PFSK-1 (cell line): ENCODE measurements around the gene PKIB.

ENCODE experiments used
- FOXP2 ChIP-seq: optimal IDR thresholded peaks from 2 replicates; pipeline ENCODE3; 2011; ENCODE audit warnings: borderline replicate concordance, control low read depth, inconsistent platforms; ENCODE audit not compliant: insufficient read depth; ENCODE audit errors: extremely low read length, extremely low read depth
- POLR2AphosphoS5 ChIP-seq: IDR thresholded peaks from 2 replicates; pipeline ENCODE4 v1.6.1; 2012; ENCODE audit warnings: low read depth, mild to moderate bottlenecking, control low read depth, low read length, moderate library complexity
- SIN3A ChIP-seq: IDR thresholded peaks from 2 replicates; pipeline ENCODE4 v1.6.1; 2012; ENCODE audit warnings: mild to moderate bottlenecking, low read length, moderate library complexity, borderline replicate concordance; ENCODE audit not compliant: insufficient read depth
- TAF1 ChIP-seq: IDR thresholded peaks from 2 replicates; pipeline ENCODE4 v1.6.1; 2012; ENCODE audit warnings: low read length, control low read depth, borderline replicate concordance; ENCODE audit not compliant: insufficient read depth
- TF ChIP-seq, protein P1 (sequence below), 2 experiments: IDR thresholded peaks; 2 replicates each; pipeline versions ENCODE4 v1.6.1 to v1.8.0; 2011 to 2012; ENCODE audit warnings: low read depth in 2 of 2, low read length in 2 of 2, control low read depth in 1 of 2, inconsistent platforms in 1 of 2, mild to moderate bottlenecking in 1 of 2, moderate library complexity in 1 of 2; ENCODE audit not compliant: insufficient read depth in 1 of 2

Gene PKIB

GRCh38 chr6:122620902-122621301 is 10.7 kb downstream of the PKIB start:
- TF ChIP-seq FOXP2 (no peak), TAF1 (no peak), SIN3A (no peak), POLR2AphosphoS5 (no peak)
- TF ChIP-seq, protein P1, sequence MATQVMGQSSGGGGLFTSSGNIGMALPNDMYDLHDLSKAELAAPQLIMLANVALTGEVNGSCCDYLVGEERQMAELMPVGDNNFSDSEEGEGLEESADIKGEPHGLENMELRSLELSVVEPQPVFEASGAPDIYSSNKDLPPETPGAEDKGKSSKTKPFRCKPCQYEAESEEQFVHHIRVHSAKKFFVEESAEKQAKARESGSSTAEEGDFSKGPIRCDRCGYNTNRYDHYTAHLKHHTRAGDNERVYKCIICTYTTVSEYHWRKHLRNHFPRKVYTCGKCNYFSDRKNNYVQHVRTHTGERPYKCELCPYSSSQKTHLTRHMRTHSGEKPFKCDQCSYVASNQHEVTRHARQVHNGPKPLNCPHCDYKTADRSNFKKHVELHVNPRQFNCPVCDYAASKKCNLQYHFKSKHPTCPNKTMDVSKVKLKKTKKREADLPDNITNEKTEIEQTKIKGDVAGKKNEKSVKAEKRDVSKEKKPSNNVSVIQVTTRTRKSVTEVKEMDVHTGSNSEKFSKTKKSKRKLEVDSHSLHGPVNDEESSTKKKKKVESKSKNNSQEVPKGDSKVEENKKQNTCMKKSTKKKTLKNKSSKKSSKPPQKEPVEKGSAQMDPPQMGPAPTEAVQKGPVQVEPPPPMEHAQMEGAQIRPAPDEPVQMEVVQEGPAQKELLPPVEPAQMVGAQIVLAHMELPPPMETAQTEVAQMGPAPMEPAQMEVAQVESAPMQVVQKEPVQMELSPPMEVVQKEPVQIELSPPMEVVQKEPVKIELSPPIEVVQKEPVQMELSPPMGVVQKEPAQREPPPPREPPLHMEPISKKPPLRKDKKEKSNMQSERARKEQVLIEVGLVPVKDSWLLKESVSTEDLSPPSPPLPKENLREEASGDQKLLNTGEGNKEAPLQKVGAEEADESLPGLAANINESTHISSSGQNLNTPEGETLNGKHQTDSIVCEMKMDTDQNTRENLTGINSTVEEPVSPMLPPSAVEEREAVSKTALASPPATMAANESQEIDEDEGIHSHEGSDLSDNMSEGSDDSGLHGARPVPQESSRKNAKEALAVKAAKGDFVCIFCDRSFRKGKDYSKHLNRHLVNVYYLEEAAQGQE (IDR thresholded peaks at IDR 0.05; ENCODE audit: insufficient read depth in 1 of 2, low read depth in 2 of 2, low read length in 2 of 2) = no peak

DNA sequence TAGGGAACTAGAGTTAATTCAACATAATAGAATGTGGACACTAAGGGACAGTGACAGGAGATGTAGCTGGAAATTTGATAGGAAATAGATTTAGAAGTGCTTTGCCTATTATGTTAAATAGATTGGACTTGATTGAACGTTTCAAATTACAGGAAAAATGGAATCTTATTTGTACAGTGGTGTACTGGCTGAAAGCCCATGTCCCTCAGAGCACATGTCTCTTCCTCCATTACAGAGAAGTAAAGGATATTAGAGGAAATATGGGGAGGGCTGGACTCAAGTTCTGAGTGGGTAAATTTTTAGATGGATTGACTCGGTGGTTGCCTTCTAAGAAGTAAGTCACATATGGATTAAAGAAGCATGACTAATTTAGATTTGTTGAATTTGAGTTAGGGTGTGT is 11.4 kb downstream of the PKIB start:
- TF ChIP-seq, protein P1 (IDR thresholded peaks at IDR 0.05; ENCODE audit: insufficient read depth in 1 of 2, low read depth in 2 of 2, low read length in 2 of 2) = no peak
- no peak for TF ChIP-seq SIN3A
- no peak for TF ChIP-seq FOXP2
- TF ChIP-seq TAF1 = no peak
- no peak for TF ChIP-seq POLR2AphosphoS5

- no peak for TF ChIP-seq SIN3A
- no peak for TF ChIP-seq POLR2AphosphoS5
- no peak for TF ChIP-seq TAF1
- TF ChIP-seq, protein P1 (IDR thresholded peaks at IDR 0.05; ENCODE audit: insufficient read depth in 1 of 2, low read depth in 2 of 2, low read length in 2 of 2) = no peak
- no peak for TF ChIP-seq FOXP2
Observed at GRCh38 chr6:122622479-122622878, 12.3 kb downstream of the PKIB start.

GRCh38 chr6:122623279-122623678 is 13.1 kb downstream of the PKIB start:
- TF ChIP-seq FOXP2 = no peak
- TF ChIP-seq, protein P1 (IDR thresholded peaks at IDR 0.05; ENCODE audit: insufficient read depth in 1 of 2, low read depth in 2 of 2, low read length in 2 of 2) = no peak
- no peak for TF ChIP-seq TAF1
- TF ChIP-seq POLR2AphosphoS5 = no peak
- TF ChIP-seq SIN3A = no peak

GRCh38 chr6:122624853-122625252 is 14.6 kb downstream of the PKIB start:
- TF ChIP-seq TAF1 = no peak
- TF ChIP-seq FOXP2 = no peak
- TF ChIP-seq, protein P1 (IDR thresholded peaks at IDR 0.05; ENCODE audit: insufficient read depth in 1 of 2, low read depth in 2 of 2, low read length in 2 of 2) = no peak
- no peak for TF ChIP-seq POLR2AphosphoS5
